GM23338 (cell line): ENCODE measurements around the gene NFKBIZ. TPM values are rescaled to one million over a fixed set of nuclear protein-coding genes. Genes with fewer than 3 reads are reported as not detected.

ENCODE experiments used
- ATAC-seq: fragments of 200-7000 bp; cut with Tn5 transposase; 3 replicates; pipeline ENCODE4 v1.9.1; 2020
- DNase-seq: peaks from one replicate; pipeline ENCODE4 v3.0.0-alpha.2; 2015; ENCODE audit warnings: low spot score
- H2AFZ ChIP-seq: fragments of 200-600 bp; sonication (generic); 2 replicates; pipeline ENCODE4 v1.8.0; 2016; ENCODE audit warnings: antibody characterized with exemption, mild to moderate bottlenecking, moderate library complexity
- H3F3A ChIP-seq: fragments of 200-600 bp; sonication (generic); replicated peaks from 2 replicates; pipeline ENCODE4 v1.8.0; 2017; ENCODE audit warnings: antibody characterized with exemption, mixed run types, low read depth
- H3K27ac ChIP-seq: fragments of 200-600 bp; sonication (generic); 2 replicates; pipeline ENCODE4 v1.6.1; 2016; ENCODE audit warnings: low read depth
- H3K27me3 ChIP-seq: fragments of 200-600 bp; sonication (generic); 2 replicates; pipeline ENCODE4 v1.8.0; 2016; ENCODE audit warnings: mild to moderate bottlenecking, mixed run types, moderate library complexity; ENCODE audit not compliant: insufficient read depth
- H3K36me3 ChIP-seq: fragments of 200-600 bp; sonication (generic); 2 replicates; pipeline ENCODE4 v1.8.0; 2016; ENCODE audit warnings: mild to moderate bottlenecking; ENCODE audit not compliant: insufficient read depth
- H3K4me1 ChIP-seq: fragments of 200-600 bp; sonication (generic); 2 replicates; pipeline ENCODE4 v1.8.0; 2016; ENCODE audit warnings: mild to moderate bottlenecking, moderate library complexity; ENCODE audit not compliant: insufficient read depth
- H3K4me2 ChIP-seq: fragments of 200-600 bp; sonication (generic); 2 replicates; pipeline ENCODE4 v1.7.1; 2017; ENCODE audit warnings: mixed run types
- H3K4me3 ChIP-seq: fragments of 200-600 bp; sonication (generic); 2 replicates; pipeline ENCODE4 v1.6.1; 2016; ENCODE audit warnings: mixed run types
- H3K79me2 ChIP-seq: fragments of 200-600 bp; sonication (generic); replicated peaks from 2 replicates; pipeline ENCODE4 v1.8.0; 2017; ENCODE audit warnings: mild to moderate bottlenecking; ENCODE audit not compliant: insufficient read depth
- H3K9me2 ChIP-seq: fragments of 200-600 bp; sonication (generic); 2 replicates; pipeline ENCODE4 v1.8.0; 2017; ENCODE audit not compliant: insufficient read depth
- H4K20me1 ChIP-seq: fragments of 200-600 bp; sonication (generic); replicated peaks from 2 replicates; pipeline ENCODE4 v1.8.0; 2017; ENCODE audit warnings: mild to moderate bottlenecking; ENCODE audit not compliant: insufficient read depth
- H3K27ac Mint-ChIP-seq: 2 replicates; pipeline ENCODE4 v1.8.0; 2020; ENCODE audit warnings: inconsistent platforms, mild to moderate bottlenecking, moderate library complexity, mixed read lengths
- H3K27me3 Mint-ChIP-seq: 3 replicates; pipeline ENCODE4 v1.8.0; 2022; ENCODE audit warnings: low read depth, mild to moderate bottlenecking, moderate library complexity, mixed read lengths, inconsistent platforms; ENCODE audit not compliant: insufficient read depth, poor library complexity
- H3K36me3 Mint-ChIP-seq: 3 replicates; pipeline ENCODE4 v1.8.0; 2021; ENCODE audit warnings: low read depth, mild to moderate bottlenecking, inconsistent platforms, moderate library complexity, mixed read lengths
- H3K4me1 Mint-ChIP-seq: 3 replicates; pipeline ENCODE4 v1.8.0; 2020; ENCODE audit warnings: mild to moderate bottlenecking, inconsistent platforms, mixed read lengths
- H3K4me3 Mint-ChIP-seq: 3 replicates; pipeline ENCODE4 v1.8.0; 2021; ENCODE audit warnings: moderate library complexity, mild to moderate bottlenecking, inconsistent platforms, mixed read lengths
- H3K9me3 Mint-ChIP-seq: 3 replicates; pipeline ENCODE4 v1.8.0; 2020; ENCODE audit warnings: moderate library complexity, mild to moderate bottlenecking, inconsistent platforms, mixed read lengths
- CREB1 ChIP-seq: fragments of 250-450 bp; sonication (Bioruptor Pico); IDR thresholded peaks from 2 replicates; pipeline ENCODE4 v1.5.0; 2020; ENCODE audit warnings: low read depth, mild to moderate bottlenecking, moderate library complexity
- EZH2 ChIP-seq: fragments of 200-600 bp; sonication (generic); IDR thresholded peaks from one replicate; pipeline ENCODE4 v1.8.0; 2017; ENCODE audit warnings: antibody characterized with exemption, mild to moderate bottlenecking, low read depth; ENCODE audit not compliant: unreplicated experiment
- EZH2phosphoT487 ChIP-seq: fragments of 200-600 bp; sonication (generic); IDR thresholded peaks from one replicate; pipeline ENCODE4 v1.8.1; 2018; ENCODE audit warnings: antibody characterized with exemption; ENCODE audit not compliant: unreplicated experiment
- JUNB ChIP-seq: IDR thresholded peaks from one replicate; pipeline ENCODE4 v1.6.1; 2016; ENCODE audit warnings: antibody characterized with exemption; ENCODE audit not compliant: unreplicated experiment
- NANOG ChIP-seq: IDR thresholded peaks from 2 replicates; pipeline ENCODE4 v1.6.1; 2016; ENCODE audit warnings: antibody characterized with exemption, borderline replicate concordance
- POLR2AphosphoS5 ChIP-seq: IDR thresholded peaks from 2 replicates; pipeline ENCODE4 v1.6.1; 2016; ENCODE audit warnings: antibody characterized with exemption, low read depth
- STAT1 ChIP-seq: IDR thresholded peaks from one replicate; pipeline ENCODE4 v1.6.1; 2016; ENCODE audit warnings: antibody characterized with exemption; ENCODE audit not compliant: unreplicated experiment
- ZNF114 ChIP-seq: fragments of 250-450 bp; sonication (Bioruptor Pico); IDR thresholded peaks from 2 replicates; pipeline ENCODE4 v1.5.0; 2020; ENCODE audit warnings: mild to moderate bottlenecking, moderate library complexity
- ZNF331 ChIP-seq: fragments of 250-450 bp; sonication (Bioruptor Pico); IDR thresholded peaks from 2 replicates; pipeline ENCODE4 v1.5.0; 2020; ENCODE audit warnings: low read depth, mild to moderate bottlenecking, moderate library complexity
- polyA plus RNA-seq: library from polyadenylated mRNA; unstranded; fragments of >200 nt; fragmentation: Nextera tagmentation; extraction: Ambion mirVana; gene quantifications from 2 replicates; pipeline ENCODE4 v1.2.1, GENCODE V29; 2016
- total RNA-seq: library from RNA; depleted of rRNA; stranded (reverse); fragments of >200 nt; shearing (Covaris generic); gene quantifications from 2 replicates; pipeline ENCODE4 v1.2.3, GENCODE V29; 2014
- TF ChIP-seq, protein P1 (sequence below): fragments of 250-450 bp; sonication (Bioruptor Pico); IDR thresholded peaks from 2 replicates; pipeline ENCODE4 v1.5.0; 2020; ENCODE audit warnings: mild to moderate bottlenecking, moderate library complexity
- TF ChIP-seq, protein P2 (sequence below), 2 experiments: fragments of 200-600 bp in 1 of 2; sonication (generic) in 1 of 2; conservative IDR thresholded peaks; 2 replicates each; pipeline versions ENCODE4 v1.5.1 to v1.6.1; 2016 to 2017; ENCODE audit warnings: antibody characterized with exemption in 2 of 2, low read depth in 2 of 2, mild to moderate bottlenecking in 2 of 2, moderate library complexity in 1 of 2
- TF ChIP-seq, protein P3 (sequence below): IDR thresholded peaks from one replicate; pipeline ENCODE4 v1.6.1; 2018; ENCODE audit warnings: antibody characterized with exemption; ENCODE audit not compliant: unreplicated experiment
- TF ChIP-seq, protein P4 (sequence below): IDR thresholded peaks from 2 replicates; pipeline ENCODE4 v1.6.1; 2016; ENCODE audit warnings: antibody characterized with exemption

NFKBIZ gene
- total and polyA plus RNA-seq, 2 experiments from 2014 or later, result 14.1 to 18.2 TPM

DNA sequence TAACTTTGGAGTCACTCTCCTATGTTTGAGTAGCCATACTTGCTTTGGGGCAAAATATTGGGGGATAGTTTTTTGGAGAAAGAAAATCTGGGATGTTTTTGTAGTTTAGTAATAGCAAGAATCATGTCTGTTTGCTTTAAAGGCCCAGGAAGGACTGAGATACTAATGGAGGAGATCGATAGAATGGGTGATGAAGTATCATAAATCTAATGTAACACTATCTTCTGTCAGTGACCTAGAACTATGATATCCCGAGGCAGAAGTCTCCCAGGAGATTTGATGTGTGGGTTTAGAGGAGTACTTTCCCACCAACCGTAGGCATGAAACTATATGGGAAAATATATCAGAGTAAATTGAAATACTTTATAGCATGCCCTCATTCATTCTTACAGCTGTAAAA is 21.0 kb upstream of the NFKBIZ start:
- H3K27ac ChIP-seq, result no peak overlapping the region; the same call in 1 of the 2 replicates
- H3K36me3 ChIP-seq, result no peaks in the 10 kb centered on the region

More for the DNA sequence above, 21.0 kb upstream of the NFKBIZ start:
- TF ChIP-seq CREB1 (CRISPR knock-in tag) (no peak), POLR2AphosphoS5 (no peak), JUNB (no peak), EZH2 (no peak), EZH2phosphoT487 (no peak), ZNF114 (CRISPR knock-in tag) (no peak), NANOG (no peak), STAT1 (no peak), ZNF331 (CRISPR knock-in tag) (no peak)
- TF ChIP-seq, protein P1, sequence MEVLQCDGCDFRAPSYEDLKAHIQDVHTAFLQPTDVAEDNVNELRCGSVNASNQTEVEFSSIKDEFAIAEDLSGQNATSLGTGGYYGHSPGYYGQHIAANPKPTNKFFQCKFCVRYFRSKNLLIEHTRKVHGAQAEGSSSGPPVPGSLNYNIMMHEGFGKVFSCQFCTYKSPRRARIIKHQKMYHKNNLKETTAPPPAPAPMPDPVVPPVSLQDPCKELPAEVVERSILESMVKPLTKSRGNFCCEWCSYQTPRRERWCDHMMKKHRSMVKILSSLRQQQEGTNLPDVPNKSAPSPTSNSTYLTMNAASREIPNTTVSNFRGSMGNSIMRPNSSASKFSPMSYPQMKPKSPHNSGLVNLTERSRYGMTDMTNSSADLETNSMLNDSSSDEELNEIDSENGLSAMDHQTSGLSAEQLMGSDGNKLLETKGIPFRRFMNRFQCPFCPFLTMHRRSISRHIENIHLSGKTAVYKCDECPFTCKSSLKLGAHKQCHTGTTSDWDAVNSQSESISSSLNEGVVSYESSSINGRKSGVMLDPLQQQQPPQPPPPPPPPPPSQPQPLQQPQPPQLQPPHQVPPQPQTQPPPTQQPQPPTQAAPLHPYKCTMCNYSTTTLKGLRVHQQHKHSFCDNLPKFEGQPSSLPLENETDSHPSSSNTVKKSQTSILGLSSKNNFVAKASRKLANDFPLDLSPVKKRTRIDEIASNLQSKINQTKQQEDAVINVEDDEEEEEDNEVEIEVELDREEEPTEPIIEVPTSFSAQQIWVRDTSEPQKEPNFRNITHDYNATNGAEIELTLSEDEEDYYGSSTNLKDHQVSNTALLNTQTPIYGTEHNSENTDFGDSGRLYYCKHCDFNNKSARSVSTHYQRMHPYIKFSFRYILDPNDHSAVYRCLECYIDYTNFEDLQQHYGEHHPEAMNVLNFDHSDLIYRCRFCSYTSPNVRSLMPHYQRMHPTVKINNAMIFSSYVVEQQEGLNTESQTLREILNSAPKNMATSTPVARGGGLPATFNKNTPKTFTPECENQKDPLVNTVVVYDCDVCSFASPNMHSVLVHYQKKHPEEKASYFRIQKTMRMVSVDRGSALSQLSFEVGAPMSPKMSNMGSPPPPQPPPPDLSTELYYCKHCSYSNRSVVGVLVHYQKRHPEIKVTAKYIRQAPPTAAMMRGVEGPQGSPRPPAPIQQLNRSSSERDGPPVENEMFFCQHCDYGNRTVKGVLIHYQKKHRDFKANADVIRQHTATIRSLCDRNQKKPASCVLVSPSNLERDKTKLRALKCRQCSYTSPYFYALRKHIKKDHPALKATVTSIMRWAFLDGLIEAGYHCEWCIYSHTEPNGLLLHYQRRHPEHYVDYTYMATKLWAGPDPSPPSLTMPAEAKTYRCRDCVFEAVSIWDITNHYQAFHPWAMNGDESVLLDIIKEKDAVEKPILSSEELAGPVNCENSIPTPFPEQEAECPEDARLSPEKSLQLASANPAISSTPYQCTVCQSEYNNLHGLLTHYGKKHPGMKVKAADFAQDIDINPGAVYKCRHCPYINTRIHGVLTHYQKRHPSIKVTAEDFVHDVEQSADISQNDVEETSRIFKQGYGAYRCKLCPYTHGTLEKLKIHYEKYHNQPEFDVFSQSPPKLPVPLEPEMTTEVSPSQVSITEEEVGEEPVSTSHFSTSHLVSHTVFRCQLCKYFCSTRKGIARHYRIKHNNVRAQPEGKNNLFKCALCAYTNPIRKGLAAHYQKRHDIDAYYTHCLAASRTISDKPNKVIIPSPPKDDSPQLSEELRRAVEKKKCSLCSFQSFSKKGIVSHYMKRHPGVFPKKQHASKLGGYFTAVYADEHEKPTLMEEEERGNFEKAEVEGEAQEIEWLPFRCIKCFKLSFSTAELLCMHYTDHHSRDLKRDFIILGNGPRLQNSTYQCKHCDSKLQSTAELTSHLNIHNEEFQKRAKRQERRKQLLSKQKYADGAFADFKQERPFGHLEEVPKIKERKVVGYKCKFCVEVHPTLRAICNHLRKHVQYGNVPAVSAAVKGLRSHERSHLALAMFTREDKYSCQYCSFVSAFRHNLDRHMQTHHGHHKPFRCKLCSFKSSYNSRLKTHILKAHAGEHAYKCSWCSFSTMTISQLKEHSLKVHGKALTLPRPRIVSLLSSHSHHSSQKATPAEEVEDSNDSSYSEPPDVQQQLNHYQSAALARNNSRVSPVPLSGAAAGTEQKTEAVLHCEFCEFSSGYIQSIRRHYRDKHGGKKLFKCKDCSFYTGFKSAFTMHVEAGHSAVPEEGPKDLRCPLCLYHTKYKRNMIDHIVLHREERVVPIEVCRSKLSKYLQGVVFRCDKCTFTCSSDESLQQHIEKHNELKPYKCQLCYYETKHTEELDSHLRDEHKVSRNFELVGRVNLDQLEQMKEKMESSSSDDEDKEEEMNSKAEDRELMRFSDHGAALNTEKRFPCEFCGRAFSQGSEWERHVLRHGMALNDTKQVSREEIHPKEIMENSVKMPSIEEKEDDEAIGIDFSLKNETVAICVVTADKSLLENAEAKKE (CRISPR knock-in tag), result no peak
- TF ChIP-seq, protein P2, sequence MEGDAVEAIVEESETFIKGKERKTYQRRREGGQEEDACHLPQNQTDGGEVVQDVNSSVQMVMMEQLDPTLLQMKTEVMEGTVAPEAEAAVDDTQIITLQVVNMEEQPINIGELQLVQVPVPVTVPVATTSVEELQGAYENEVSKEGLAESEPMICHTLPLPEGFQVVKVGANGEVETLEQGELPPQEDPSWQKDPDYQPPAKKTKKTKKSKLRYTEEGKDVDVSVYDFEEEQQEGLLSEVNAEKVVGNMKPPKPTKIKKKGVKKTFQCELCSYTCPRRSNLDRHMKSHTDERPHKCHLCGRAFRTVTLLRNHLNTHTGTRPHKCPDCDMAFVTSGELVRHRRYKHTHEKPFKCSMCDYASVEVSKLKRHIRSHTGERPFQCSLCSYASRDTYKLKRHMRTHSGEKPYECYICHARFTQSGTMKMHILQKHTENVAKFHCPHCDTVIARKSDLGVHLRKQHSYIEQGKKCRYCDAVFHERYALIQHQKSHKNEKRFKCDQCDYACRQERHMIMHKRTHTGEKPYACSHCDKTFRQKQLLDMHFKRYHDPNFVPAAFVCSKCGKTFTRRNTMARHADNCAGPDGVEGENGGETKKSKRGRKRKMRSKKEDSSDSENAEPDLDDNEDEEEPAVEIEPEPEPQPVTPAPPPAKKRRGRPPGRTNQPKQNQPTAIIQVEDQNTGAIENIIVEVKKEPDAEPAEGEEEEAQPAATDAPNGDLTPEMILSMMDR (conservative IDR thresholded peaks at IDR 0.05; ENCODE audit: low read depth in 2 of 2), result no peak
- TF ChIP-seq, protein P3, sequence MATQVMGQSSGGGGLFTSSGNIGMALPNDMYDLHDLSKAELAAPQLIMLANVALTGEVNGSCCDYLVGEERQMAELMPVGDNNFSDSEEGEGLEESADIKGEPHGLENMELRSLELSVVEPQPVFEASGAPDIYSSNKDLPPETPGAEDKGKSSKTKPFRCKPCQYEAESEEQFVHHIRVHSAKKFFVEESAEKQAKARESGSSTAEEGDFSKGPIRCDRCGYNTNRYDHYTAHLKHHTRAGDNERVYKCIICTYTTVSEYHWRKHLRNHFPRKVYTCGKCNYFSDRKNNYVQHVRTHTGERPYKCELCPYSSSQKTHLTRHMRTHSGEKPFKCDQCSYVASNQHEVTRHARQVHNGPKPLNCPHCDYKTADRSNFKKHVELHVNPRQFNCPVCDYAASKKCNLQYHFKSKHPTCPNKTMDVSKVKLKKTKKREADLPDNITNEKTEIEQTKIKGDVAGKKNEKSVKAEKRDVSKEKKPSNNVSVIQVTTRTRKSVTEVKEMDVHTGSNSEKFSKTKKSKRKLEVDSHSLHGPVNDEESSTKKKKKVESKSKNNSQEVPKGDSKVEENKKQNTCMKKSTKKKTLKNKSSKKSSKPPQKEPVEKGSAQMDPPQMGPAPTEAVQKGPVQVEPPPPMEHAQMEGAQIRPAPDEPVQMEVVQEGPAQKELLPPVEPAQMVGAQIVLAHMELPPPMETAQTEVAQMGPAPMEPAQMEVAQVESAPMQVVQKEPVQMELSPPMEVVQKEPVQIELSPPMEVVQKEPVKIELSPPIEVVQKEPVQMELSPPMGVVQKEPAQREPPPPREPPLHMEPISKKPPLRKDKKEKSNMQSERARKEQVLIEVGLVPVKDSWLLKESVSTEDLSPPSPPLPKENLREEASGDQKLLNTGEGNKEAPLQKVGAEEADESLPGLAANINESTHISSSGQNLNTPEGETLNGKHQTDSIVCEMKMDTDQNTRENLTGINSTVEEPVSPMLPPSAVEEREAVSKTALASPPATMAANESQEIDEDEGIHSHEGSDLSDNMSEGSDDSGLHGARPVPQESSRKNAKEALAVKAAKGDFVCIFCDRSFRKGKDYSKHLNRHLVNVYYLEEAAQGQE, result no peak
- TF ChIP-seq, protein P4, sequence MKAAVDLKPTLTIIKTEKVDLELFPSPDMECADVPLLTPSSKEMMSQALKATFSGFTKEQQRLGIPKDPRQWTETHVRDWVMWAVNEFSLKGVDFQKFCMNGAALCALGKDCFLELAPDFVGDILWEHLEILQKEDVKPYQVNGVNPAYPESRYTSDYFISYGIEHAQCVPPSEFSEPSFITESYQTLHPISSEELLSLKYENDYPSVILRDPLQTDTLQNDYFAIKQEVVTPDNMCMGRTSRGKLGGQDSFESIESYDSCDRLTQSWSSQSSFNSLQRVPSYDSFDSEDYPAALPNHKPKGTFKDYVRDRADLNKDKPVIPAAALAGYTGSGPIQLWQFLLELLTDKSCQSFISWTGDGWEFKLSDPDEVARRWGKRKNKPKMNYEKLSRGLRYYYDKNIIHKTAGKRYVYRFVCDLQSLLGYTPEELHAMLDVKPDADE, result no peak
- Histone ChIP-seq H3F3A (no peaks in the 10 kb centered on the region), H4K20me1 (no peaks in the 10 kb centered on the region), H3K4me2 (peak overlapping the region; percentile 77), H3K79me2 (peaks cover 6% of the 10 kb centered on the region; the same call in 1 of the 2 replicates), H2AFZ (no peak overlapping the region), H3K4me1 (peaks cover 19% of the 10 kb centered on the region), H3K4me3 (peak overlapping the region; percentile 54), H3K9me2 (no peaks in the 10 kb centered on the region), H3K27me3 (no peaks in the 10 kb centered on the region)
- Mint-ChIP-seq H3K4me3 (peak overlapping the region; percentile 88), H3K27ac (no peak overlapping the region), H3K36me3 (no peaks in the 10 kb centered on the region), H3K4me1 (peaks cover 17% of the 10 kb centered on the region), H3K27me3 (peaks cover 6% of the 10 kb centered on the region), H3K9me3 (no peaks in the 10 kb centered on the region)
- ATAC-seq (no peak), DNase-seq (no peak)
